GM18517 (cell line): Measurements from ENCODE around the gene COL4A1.

Experiments
- ATAC-seq: cut with Tn5 transposase; IDR thresholded peaks from one replicate; pipeline ENCODE4 v1.9.1; 2021; ENCODE audit warnings: mild to moderate bottlenecking, moderate library complexity; ENCODE audit not compliant: unreplicated experiment

Gene COL4A1

DNA sequence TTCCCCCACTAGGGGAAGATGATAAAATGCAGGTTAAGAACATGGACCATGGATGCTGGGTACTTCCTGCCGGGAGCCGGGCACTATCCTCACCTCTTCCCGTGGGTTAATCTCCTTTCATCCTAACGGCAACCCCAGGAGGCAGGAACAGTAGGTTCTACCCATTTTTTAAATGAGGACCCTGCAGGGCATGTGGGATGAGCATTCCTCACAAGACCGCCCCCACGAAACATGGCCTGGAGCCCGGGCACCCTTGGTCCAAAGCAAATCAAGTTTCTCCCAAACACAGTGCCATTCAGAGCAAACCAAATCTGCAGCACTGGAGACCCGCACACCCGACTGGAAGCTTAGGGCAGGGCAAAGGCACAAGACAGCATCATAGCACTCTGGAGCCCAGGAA is 35.5 kb upstream of the COL4A1 start:
- ATAC-seq = no peak

DNA sequence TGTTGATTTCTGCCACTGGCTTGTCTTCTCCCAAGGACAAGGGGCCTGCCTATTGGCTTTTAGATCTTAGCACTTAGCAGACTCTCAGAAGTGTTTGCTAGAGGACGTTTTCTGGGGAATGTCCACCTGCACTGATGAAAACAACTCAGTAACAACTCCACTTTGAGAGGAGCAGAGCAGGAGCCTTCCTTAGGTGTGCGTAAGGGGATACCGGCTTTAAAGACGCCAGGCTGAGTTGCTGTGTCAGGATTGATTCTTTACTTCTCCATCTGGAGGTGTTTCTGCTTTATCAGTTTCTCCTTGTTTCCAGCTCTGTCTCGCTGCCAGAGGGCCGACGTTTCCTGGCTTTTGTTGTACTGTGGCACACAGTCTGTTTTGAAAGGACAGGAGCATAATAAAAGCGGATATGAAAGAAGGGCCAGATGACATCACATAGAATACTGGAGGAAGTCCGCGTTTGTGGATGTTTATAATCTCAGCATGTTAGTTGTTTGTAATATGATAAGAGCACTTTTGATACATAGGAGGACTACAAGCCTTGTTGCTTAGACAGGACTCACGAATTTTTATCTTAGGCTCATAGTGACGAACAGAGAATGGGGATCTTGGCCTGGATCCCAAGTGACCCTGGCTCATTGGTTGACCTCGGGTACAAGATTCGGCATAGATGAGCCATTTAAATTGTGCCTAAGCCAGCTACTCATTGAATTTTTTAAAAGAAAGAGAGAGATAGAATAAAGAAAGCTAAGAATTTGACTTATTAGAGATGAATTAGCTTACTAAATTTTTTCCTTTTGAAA is 34.7 kb upstream of the COL4A1 start:
- ATAC-seq = peak; percentile 49

DNA sequence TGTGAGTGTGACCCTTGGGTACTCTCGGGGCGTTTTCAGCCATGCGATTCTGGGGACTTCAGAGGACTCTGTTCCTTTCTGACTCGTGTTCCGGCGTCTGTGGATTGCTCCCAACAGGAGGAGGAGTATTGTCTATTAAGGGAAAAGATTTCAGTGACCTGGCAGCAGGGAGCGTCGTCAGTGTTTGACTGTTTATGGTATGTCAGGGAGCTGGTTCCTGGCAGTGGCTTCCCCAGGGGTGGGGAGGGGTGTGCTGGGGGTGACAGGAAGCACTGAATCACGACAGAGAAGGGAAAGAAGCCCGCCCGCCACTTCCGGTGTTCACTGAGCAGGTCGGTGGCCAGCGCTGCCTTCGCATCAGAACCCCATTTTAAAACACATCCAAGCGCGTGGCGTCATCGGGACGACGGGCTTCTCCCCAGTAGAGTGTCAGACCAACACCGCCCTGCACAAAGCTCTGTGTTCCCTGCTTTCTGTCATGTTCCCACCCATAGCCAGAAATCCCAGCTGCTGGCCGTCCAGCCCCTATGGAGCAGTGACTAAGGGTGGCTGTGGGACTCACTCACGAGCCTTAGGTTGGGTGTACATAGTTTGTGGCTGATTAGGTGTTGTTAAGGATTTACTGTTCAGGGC is 34.0 kb upstream of the COL4A1 start:
- ATAC-seq = no peak

DNA sequence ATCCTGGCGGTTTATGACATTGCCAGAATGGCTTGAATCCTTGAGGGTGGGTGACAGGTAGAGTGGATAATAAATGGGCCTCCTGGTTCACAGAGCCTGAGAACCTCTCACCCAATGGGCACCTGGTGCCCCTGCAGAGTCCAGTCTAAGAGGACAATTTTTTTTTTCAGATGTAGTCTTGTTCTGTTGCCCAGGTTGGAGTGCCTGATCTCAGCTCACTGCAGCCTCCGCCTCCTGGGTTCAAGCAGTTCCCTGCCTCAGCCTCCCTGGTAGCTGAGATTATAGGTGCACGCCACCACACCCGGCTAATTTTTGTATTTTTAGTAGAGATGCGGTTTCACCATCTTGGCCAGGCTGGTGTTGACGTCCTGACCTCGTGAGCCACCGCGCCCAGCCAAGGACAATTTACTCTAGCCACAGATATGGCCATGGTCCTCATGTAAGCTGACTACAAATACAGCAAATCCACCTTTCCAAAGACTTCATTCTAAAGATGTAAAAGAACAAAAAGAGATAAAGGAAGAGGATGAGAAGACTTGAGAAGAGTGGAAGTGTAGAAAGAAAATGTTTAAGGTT is 33.1 kb upstream of the COL4A1 start:
- no peak for ATAC-seq

DNA sequence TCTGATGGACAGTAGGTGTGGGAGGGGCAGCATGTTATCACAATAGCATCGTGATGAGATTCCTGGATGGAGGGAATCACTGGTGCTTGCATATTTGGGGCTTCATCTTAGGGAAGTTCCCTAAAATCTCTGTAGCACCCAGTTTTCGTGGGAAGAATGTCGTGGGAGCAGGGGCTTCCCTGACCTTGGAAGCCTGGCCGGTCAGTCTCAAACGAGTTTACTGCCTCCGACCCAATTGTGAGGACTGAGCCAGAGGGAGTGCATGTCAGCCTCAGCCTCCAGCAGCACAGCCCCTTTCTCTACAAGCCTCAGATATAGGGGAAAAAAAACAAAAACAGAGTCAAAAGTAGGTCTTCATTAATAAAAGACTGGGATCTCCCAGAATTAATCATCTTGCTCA is 32.3 kb upstream of the COL4A1 start:
- ATAC-seq = no peak

DNA sequence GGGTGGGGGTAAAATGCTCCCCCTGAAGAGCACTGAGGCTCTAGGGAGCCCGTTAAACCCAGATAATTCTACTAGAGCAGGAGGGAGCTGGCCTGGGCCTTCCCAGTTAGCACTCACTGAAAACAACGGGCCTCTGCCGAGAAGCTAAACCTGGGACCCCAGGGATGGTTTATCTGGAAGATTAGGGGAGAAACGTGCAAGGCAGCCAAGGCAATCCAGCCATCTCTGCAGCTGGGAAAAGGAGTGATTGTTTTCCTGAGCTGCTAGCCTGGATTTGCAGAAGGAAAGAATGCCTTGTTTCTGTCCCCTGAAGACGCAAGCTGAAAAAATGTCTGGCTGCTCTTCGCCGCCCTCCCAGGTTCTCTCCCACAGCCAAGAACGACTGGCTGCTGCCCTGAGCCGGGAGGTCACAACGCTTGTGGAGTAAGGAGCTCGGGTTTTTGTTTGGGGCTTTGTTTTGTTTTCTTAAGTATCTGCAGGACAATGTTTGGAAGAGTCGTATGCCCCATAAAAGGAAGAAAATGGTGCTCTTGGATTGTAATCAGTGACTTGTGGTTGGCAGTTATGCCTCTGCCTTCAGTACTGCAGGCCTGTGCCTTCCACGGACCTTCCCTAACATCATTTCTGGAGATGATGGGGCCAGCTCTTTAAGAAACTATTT is 31.6 kb upstream of the COL4A1 start:
- ATAC-seq = no peak

DNA sequence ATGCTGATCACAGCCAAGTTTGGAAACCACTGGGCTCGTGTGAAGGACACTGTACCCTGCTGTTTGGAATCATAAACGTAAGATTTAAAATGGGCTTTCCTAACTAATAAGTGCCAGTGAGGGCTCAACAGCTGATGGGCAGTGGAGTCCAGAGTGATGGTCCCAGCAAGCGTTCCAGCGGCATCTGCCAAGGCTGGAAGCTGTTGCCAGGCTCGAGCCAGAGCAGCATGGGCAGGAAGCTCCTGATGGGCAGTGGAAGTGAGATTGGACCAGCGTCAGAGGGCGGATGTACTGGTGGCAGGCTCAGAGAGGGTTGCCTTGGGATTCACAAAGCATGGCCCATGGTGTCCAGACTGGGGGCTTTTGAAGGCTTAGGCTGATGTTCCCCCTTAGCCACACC is 30.3 kb upstream of the COL4A1 start:
- ATAC-seq = no peak

DNA sequence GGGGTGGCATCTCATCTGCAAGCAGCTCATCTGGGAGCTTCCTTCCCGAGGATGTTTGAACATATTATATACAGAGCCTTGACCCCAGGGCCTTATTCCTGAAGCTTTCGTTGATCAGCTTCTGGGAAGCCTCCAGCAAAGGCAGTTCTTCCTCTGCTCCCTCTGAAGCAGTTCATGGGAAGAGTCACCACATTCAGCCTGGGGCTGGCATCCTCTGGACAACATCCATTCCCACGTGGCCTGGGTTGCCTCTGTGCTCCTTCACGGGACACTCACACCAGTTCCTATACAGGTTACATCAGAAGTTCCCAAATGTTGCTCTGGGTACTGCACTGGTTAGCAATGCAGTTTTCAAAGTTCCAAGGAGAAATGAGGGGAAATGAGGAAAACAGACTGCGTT is 29.7 kb upstream of the COL4A1 start:
- ATAC-seq = no peak

DNA sequence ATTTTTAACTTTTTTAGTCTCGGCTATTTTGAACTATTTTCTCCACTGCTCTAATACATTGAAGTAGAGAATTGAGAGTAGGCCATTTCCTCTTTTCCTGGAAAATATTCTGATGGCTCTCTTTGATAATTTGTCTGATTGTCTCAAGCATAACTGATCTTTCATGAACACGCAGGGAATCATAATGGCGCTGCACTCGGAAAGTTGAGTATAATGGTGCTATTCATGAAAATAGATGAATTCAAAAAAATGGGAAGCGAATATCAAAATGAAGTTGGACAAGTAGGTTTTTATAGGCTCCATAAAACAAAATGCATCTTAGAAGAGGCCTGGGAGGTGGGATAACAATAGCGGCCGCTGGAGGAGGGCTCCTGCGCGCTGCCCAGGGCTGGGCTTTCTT is 29.2 kb upstream of the COL4A1 start:
- ATAC-seq = no peak

DNA sequence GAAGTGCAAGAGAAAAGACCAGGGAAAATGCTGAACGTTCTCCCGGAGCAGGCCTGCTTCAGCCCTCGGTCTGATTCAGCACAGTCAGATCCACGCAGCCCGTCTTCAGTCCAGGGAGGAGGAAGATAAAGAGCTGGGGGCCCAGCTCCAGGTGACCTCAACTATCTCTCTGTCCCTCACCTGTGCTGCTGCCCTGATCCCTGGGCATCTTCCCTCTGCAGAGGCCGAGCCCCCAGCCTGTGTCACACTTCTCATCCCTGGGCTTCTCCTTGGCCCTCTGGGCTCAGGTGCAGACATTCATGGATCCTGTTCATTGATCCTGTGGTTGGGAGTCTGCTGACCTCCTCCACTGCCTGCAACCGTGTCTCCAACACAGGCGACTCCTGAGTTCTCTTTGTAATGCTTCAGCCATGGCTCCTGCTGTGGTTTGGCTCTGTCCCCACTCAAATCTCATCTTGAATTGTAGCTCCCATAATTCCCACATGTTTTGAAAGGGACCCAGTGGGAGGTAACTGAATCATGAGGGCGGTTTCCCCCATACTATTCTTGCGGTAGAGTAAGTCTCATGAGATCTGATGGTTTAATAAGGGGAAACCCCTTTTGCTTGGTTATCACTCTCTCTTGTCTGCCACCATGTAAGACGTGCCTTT is 28.0 kb upstream of the COL4A1 start:
- no peak for ATAC-seq

DNA sequence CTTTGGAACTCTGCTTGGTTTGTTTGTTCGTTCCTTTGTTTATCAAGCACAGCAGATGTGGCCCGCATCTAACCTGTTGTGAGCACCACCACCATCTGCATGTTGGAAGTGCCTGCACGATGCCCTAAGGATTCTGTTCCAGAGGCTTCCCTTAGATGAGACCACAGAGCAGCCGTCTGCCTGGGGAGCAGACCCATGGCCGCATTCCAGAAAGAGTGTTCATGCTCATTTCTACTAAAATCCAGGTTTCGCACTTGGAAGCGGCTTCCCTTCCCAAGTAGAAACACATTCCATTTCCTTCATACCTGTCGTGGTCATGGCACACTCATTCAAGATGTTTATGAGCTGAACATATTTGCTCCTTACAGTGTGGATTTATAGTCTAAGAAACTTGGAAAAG is 27.3 kb upstream of the COL4A1 start:
- no peak for ATAC-seq

DNA sequence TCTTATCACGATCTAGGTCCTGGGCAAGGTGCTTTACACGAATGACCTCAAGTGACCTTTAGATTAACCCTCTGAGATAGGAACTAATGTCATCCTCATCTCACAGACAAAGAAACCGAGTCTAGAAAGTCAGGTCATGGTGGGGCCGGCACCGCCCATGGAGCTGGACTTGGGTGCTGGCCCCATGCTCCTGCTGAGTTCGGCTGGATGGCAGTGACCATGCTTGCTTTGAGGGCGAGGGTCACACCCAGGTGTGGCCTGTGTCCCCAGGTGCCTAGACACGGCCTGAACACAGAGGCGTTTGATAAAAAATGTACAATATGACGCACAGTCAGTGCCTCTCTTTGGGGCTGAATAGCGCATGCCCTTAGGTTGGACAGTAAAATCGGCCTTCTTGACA is 26.9 kb upstream of the COL4A1 start:
- no peak for ATAC-seq

DNA sequence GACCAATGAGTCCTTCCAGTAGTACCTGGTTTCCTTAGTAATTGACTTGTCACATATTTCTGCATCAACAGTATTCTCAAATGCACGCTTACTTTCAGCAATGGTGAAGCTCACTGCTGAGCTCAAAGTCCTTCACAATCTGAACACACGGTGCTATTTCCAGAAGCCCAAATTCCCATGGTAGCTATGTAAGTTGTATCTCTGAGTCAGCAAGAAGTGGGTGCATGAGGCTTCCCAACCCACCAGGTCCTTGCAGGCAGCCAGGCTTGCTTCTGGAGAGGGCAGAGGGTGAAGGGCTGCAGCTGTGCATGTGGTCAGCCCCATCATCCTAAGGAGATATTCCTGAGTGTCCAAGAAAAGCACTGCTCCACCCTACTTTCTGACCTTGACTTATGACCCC is 25.8 kb upstream of the COL4A1 start:
- ATAC-seq = no peak

DNA sequence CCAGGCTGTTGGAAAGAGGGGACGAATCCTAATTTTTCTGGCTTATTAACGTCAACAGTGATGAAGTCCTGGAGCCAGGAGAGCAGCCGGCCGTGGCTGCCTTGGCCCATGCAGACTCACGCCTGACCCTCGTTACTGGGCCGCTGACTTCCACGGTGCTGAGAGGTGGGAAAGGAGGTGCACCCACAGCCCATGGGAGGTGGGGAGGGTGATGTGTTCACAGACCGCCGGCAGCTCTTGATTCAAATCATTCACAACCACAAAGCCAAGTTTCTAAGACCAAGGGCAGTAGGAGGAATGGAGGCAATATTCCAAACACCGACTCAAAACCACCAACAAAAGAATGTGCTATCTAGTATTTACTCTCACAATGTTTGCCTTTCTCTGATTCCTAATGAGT is 24.4 kb upstream of the COL4A1 start:
- ATAC-seq = no peak

DNA sequence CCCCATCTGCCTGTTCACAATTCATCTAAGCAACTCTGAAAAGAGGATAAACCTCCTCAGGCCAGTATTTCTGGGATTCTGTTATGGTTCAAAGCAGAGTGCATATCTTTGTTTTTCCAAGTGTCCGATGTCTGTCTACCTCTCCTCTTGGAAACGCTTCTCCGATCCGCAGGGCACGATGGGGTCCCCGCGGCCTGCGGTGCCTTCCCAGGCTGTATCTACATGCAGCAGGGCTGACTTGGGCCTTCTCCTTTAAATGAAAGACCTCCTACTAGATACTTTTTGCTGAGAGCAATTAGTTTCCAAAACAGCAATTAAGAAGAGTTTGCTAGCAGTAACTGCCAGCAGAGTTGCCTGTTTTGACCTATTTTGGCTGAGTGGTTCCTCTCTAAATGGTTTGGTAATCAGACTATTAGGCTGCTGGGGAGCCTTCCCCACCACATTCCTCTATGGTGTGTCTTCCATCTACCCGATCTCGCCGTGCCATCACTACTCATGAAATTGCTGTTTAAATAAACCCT is 23.6 kb upstream of the COL4A1 start:
- ATAC-seq = no peak

DNA sequence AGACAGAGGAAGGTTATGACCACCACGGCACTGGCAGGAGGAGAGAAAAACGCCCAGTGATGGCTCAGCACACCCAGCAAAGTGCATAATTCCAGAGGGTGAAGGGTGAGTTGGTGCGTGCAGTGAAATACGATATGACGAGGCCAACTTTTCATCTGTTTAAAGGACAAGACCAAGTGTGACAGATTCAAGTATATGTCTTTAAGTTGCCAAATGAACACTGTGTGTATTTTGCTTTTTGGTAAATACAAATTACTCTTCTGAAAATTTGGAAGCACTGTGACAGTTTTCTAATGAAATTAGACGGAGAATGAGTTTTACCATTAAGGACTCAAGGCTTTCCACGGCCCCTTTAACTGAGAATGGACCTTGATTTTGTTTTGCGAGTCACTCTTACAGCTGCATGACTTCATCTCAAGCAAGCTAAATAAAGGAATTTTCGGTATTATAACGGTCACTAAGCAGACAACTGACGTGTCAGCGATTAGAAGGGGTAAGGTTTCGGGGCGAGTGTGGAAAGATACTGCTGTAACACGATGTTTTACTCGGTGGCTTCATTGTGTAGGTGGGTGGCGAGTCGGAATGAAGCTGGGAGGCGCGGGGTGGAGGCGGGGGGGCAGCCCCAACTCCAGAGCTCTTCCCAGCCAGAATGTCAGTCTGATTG is 23.0 kb upstream of the COL4A1 start:
- ATAC-seq = no peak

DNA sequence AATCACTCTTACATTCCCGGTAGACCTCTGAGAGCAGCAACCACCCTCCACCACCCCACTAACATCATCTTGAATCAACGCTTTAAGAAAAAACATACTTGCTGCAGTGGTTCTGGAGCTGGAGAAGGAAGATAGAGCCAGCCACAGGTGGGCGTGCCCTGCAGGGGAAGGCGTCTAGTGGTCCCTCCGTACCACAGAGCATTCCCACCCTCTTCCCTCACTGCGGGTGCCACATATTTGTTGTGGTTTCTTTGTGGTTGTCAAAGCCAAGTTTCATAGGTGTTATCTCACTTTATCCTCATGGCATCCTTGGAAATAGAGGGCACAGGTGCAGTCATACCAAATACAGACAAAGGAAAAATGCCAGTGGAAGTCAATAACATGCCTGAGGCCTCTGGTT is 22.3 kb upstream of the COL4A1 start:
- no peak for ATAC-seq

DNA sequence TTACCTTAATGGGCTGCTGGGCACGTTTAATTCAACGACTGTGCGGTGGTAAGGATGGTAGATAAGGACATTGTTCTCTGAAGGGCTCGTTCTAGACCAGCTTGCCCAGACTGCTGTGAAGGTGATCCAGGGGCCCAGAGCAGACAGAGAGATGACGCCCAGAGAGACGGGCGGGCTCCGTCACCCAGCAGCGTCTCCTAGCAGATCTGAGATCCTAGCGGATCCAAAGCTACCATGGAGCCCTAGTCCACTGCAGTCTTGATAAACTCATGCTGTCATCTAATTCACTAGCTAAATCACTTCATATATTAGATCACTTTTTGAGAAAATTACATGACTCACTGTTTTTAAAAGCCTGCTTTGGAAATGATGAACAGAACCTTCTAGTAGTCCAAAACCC is 21.6 kb upstream of the COL4A1 start:
- no peak for ATAC-seq

DNA sequence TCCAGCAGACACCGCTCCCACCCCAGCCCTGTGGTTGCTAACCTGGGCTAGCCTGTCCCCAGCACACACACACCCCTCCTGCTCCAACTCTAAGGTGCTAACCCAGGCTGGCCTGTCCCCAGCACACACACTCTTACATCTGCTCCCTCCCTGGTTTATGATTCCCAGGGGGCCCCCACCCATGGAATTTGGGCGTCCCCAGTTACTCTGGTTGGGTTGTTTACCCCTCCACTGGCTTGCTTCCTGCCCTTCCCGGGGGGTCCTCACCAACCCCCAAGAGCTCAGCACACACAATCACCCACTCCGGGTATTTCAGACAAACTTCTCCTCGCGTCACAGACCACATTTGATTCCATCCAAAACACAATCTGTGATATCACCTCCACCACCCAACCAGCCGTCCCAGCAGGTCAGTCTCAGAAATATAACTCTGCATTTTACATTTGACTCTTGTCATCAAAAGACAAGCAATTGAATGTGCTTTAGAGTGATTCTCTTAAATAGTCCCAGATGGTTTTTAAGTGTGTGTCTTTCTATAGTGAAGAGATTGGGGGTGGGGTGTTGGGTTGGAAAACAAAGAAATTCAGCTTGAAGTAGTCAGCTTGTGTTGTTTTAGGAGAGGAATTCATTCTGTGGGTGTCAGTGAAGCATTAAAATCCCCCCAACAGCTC is 20.2 kb upstream of the COL4A1 start:
- ATAC-seq = no peak

DNA sequence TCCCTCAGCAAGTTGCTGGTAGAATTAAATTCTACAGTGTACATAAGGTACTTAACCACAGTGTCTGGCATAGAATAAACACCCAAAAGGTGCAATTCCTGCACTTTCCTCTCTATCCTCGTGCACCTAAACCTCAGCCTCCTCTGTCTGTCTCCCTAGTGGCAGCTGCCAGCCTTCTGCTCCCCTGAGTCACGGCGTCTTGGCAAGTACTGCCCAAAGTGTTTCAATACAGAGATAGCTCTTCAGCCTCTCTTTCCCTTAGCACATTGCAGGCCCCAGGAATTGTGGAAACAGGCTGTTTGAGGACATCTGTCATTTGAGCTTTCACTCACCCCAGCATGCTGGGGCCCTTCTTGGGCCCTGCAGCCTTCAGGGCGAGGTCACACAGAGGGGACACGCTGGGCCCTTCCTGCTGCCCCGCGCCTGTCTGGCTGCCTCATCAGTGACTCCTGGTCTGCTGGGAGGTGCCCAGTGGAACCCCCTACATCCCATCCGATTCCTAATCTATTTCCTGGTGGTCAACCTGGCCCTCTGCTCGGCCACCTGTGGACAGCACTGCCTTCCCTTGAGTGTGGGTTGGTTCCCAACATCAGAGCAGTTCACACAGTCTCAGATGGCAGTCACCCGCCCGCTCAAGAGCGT is 19.4 kb upstream of the COL4A1 start:
- no peak for ATAC-seq
